ENCODE data around the gene MYBPC1.

DNA sequence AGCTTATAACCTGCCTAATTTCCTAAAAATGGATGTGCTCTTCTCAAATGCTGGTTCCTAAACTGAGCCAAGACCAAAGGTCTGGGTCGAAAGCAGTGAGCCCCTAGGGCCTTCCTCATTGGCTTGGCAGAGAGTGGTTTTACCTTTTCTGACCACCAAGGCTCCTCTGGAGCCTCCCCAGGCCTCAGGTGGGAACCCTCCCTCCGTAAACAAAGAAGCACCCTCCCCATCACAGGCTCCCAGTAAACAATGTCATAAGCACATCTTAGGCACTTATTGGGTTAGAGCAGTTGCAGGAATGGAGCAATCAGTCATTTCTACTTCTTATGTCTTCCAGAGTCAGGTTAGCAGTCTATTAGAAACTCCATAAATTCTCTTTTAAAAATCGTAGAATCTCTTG lies 108.7 kb downstream of the MYBPC1 start:
- no peak for TF ChIP-seq CTCF (conservative IDR thresholded peaks at IDR 0.05; ENCODE audit: low read depth, low read length)
- no peak for TF ChIP-seq EZH2 (IDR thresholded peaks at IDR 0.05; ENCODE audit: low read length, unreplicated experiment)
